HEK293 (cell line): ENCODE measurements around the gene COPB1.

Experiments
- BCL11B ChIP-seq: fragments of 450-650 bp; formaldehyde crosslinking; IDR thresholded peaks from 2 replicates; pipeline ENCODE4 v1.5.1; 2016; ENCODE audit warnings: low read depth, missing biosample characterization, missing genetic modification characterization
- GLIS2 ChIP-seq: fragments of 450-650 bp; formaldehyde crosslinking; IDR thresholded peaks from 2 replicates; pipeline ENCODE4 v1.5.1; 2016; ENCODE audit warnings: missing biosample characterization, missing genetic modification characterization
- KLF16 ChIP-seq: fragments of 450-650 bp; formaldehyde crosslinking; IDR thresholded peaks from 2 replicates; pipeline ENCODE4 v1.5.1; 2017; ENCODE audit warnings: missing biosample characterization, missing genetic modification characterization
- MZF1 ChIP-seq: fragments of 450-650 bp; formaldehyde crosslinking; IDR thresholded peaks from 2 replicates; pipeline ENCODE4 v1.5.1; 2017; ENCODE audit warnings: missing biosample characterization, missing genetic modification characterization, borderline replicate concordance
- PRDM1 ChIP-seq: fragments of 450-650 bp; formaldehyde crosslinking; IDR thresholded peaks from 2 replicates; pipeline ENCODE4; 2016; ENCODE audit warnings: missing biosample characterization, missing genetic modification characterization
- ZBTB10 ChIP-seq: fragments of 450-650 bp; formaldehyde crosslinking; IDR thresholded peaks from 2 replicates; pipeline ENCODE4 v1.5.1; 2016; ENCODE audit warnings: missing biosample characterization, missing genetic modification characterization
- ZFP37 ChIP-seq: fragments of 450-650 bp; formaldehyde crosslinking; IDR thresholded peaks from 2 replicates; pipeline ENCODE4 v1.5.1; 2016; ENCODE audit warnings: missing biosample characterization, missing genetic modification characterization
- ZFP69B ChIP-seq: fragments of 450-650 bp; formaldehyde crosslinking; IDR thresholded peaks from 2 replicates; pipeline ENCODE4 v1.5.1; 2016; ENCODE audit warnings: missing biosample characterization, missing genetic modification characterization
- ZNF10 ChIP-seq: fragments of 450-650 bp; formaldehyde crosslinking; IDR thresholded peaks from 2 replicates; pipeline ENCODE4 v1.5.1; 2017; ENCODE audit warnings: missing biosample characterization, missing genetic modification characterization
- ZNF157 ChIP-seq: fragments of 450-650 bp; formaldehyde crosslinking; IDR thresholded peaks from 2 replicates; pipeline ENCODE4 v1.5.1; 2016; ENCODE audit warnings: missing biosample characterization, missing genetic modification characterization
- ZNF184 ChIP-seq: fragments of 450-650 bp; IDR thresholded peaks from 2 replicates; pipeline ENCODE4 v1.5.1; 2018; ENCODE audit warnings: missing biosample characterization, mild to moderate bottlenecking, missing genetic modification characterization
- ZNF24 ChIP-seq: fragments of 450-650 bp; formaldehyde crosslinking; IDR thresholded peaks from 2 replicates; pipeline ENCODE4 v1.5.1; 2016; ENCODE audit warnings: missing biosample characterization, missing genetic modification characterization
- ZNF529 ChIP-seq: fragments of 450-650 bp; formaldehyde crosslinking; IDR thresholded peaks from 2 replicates; pipeline ENCODE4 v1.5.1; 2017; ENCODE audit warnings: missing genetic modification characterization, missing biosample characterization; ENCODE audit not compliant: insufficient replicate concordance
- ZNF544 ChIP-seq: fragments of 450-650 bp; formaldehyde crosslinking; IDR thresholded peaks from 2 replicates; pipeline ENCODE4 v1.5.0; 2017; ENCODE audit warnings: missing biosample characterization, missing genetic modification characterization
- ZNF585B ChIP-seq: fragments of 450-650 bp; formaldehyde crosslinking; IDR thresholded peaks from 2 replicates; pipeline ENCODE4 v1.5.1; 2016; ENCODE audit warnings: missing biosample characterization, missing genetic modification characterization
- ZNF600 ChIP-seq: fragments of 450-650 bp; formaldehyde crosslinking; IDR thresholded peaks from 2 replicates; pipeline ENCODE4 v1.5.1; 2016; ENCODE audit warnings: missing biosample characterization, missing genetic modification characterization
- ZNF610 ChIP-seq: fragments of 450-650 bp; formaldehyde crosslinking; IDR thresholded peaks from 2 replicates; pipeline ENCODE4 v1.5.1; 2016; ENCODE audit warnings: missing biosample characterization, missing genetic modification characterization, borderline replicate concordance
- ZNF654 ChIP-seq: fragments of 450-650 bp; formaldehyde crosslinking; IDR thresholded peaks from 2 replicates; pipeline ENCODE4 v1.5.1; 2016; ENCODE audit warnings: low read depth, missing biosample characterization, missing genetic modification characterization
- ZNF658 ChIP-seq: fragments of 450-650 bp; formaldehyde crosslinking; IDR thresholded peaks from 2 replicates; pipeline ENCODE4; 2016; ENCODE audit warnings: missing biosample characterization, missing genetic modification characterization
- ZNF692 ChIP-seq: fragments of 450-650 bp; formaldehyde crosslinking; IDR thresholded peaks from 2 replicates; pipeline ENCODE4 v1.5.1; 2016; ENCODE audit warnings: missing biosample characterization, missing genetic modification characterization
- ZNF792 ChIP-seq: fragments of 450-650 bp; formaldehyde crosslinking; IDR thresholded peaks from 2 replicates; pipeline ENCODE4 v1.5.1; 2016; ENCODE audit warnings: missing biosample characterization, missing genetic modification characterization
- TF ChIP-seq, protein P1 (sequence below): fragments of 450-650 bp; formaldehyde crosslinking; IDR thresholded peaks from 2 replicates; pipeline ENCODE4 v1.5.1; 2017; ENCODE audit warnings: missing biosample characterization, missing genetic modification characterization
- TF ChIP-seq, protein P2 (sequence below): fragments of 450-650 bp; formaldehyde crosslinking; conservative IDR thresholded peaks from 2 replicates; pipeline ENCODE4 v1.5.1; 2016; ENCODE audit warnings: low read depth, missing biosample characterization, missing genetic modification characterization
- TF ChIP-seq, protein P3 (sequence below): fragments of 450-650 bp; IDR thresholded peaks from 2 replicates; pipeline ENCODE4 v1.5.1; 2018; ENCODE audit warnings: missing biosample characterization, mild to moderate bottlenecking, missing genetic modification characterization

COPB1 gene

DNA sequence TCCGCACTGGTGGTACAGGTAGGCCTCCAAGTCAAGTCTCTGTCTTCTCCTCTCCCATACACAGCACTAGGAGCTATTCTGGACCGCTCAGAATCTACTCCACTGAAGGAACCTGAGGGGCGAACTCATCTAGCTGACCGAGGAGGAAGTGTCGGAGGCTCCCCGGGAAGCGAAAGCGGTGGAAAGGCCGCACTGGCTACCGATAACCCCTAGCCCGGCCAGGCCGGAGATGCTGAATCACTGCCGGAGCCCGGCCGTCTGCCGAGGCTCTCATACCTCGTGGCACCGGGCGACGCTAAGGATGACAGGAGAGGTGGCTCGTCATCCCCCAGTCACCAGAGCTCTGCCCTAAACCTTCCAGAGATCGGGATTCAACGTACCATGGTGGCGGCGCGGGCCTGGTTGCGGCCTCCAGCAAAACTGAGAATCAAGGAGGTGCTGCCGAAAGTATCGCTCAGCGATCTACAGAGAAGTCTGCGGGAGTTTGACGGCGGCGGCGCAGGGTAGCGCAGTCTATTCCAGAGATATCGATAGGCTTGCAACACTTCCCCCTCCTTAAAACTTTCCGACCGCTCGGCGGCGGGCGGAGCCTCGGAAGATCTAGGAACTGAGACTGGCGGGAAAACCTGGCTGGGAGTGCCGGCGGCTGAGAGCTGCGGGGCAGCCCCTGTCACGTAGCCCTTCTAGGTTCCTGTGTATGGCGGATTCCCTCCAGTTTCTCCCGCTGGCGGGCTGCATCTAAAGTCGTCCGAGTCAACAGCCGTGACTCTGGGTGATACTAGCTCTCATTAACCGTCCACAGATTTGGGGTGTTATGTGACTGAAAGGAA, 20.5 kb upstream of the COPB1 start, which contains the start of gene PSMA1 (continued):
- TF ChIP-seq ZBTB10 (tag by site-specific recombination) (no peak), ZNF10 (no peak), ZNF654 (tag by site-specific recombination) (no peak), ZNF600 (tag by site-specific recombination) (peak; percentile 57; the same call in 1 of the 2 replicates), BCL11B (tag by site-specific recombination) (no peak), ZNF157 (tag by site-specific recombination) (no peak), ZNF529 (tag by site-specific recombination) (no peak), ZNF692 (tag by site-specific recombination) (peak; percentile 16), ZNF184 (tag by site-specific recombination) (no peak), ZFP69B (tag by site-specific recombination) (peak; percentile 22; the same call in 1 of the 2 replicates), ZNF658 (no peak), PRDM1 (tag by site-specific recombination) (no peak), KLF16 (tag by site-specific recombination) (no peak), ZNF610 (tag by site-specific recombination) (0 out of 2 replicates have a peak, but pooled peaks have one; percentile 53), ZNF24 (tag by site-specific recombination) (no peak), ZNF792 (tag by site-specific recombination) (no peak), ZNF544 (tag by site-specific recombination) (no peak), MZF1 (no peak), ZNF585B (tag by site-specific recombination) (no peak), GLIS2 (tag by site-specific recombination) (peak; percentile 15; the same call in 1 of the 2 replicates), ZFP37 (tag by site-specific recombination) (peak; percentile 58; the same call in 1 of the 2 replicates)
- TF ChIP-seq, protein P1, sequence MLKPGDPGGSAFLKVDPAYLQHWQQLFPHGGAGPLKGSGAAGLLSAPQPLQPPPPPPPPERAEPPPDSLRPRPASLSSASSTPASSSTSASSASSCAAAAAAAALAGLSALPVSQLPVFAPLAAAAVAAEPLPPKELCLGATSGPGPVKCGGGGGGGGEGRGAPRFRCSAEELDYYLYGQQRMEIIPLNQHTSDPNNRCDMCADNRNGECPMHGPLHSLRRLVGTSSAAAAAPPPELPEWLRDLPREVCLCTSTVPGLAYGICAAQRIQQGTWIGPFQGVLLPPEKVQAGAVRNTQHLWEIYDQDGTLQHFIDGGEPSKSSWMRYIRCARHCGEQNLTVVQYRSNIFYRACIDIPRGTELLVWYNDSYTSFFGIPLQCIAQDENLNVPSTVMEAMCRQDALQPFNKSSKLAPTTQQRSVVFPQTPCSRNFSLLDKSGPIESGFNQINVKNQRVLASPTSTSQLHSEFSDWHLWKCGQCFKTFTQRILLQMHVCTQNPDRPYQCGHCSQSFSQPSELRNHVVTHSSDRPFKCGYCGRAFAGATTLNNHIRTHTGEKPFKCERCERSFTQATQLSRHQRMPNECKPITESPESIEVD (tag by site-specific recombination): no peak
- TF ChIP-seq, protein P2, sequence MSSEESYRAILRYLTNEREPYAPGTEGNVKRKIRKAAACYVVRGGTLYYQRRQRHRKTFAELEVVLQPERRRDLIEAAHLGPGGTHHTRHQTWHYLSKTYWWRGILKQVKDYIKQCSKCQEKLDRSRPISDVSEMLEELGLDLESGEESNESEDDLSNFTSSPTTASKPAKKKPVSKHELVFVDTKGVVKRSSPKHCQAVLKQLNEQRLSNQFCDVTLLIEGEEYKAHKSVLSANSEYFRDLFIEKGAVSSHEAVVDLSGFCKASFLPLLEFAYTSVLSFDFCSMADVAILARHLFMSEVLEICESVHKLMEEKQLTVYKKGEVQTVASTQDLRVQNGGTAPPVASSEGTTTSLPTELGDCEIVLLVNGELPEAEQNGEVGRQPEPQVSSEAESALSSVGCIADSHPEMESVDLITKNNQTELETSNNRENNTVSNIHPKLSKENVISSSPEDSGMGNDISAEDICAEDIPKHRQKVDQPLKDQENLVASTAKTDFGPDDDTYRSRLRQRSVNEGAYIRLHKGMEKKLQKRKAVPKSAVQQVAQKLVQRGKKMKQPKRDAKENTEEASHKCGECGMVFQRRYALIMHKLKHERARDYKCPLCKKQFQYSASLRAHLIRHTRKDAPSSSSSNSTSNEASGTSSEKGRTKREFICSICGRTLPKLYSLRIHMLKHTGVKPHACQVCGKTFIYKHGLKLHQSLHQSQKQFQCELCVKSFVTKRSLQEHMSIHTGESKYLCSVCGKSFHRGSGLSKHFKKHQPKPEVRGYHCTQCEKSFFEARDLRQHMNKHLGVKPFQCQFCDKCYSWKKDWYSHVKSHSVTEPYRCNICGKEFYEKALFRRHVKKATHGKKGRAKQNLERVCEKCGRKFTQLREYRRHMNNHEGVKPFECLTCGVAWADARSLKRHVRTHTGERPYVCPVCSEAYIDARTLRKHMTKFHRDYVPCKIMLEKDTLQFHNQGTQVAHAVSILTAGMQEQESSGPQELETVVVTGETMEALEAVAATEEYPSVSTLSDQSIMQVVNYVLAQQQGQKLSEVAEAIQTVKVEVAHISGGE (tag by site-specific recombination): peak; percentile 77
- TF ChIP-seq, protein P3, sequence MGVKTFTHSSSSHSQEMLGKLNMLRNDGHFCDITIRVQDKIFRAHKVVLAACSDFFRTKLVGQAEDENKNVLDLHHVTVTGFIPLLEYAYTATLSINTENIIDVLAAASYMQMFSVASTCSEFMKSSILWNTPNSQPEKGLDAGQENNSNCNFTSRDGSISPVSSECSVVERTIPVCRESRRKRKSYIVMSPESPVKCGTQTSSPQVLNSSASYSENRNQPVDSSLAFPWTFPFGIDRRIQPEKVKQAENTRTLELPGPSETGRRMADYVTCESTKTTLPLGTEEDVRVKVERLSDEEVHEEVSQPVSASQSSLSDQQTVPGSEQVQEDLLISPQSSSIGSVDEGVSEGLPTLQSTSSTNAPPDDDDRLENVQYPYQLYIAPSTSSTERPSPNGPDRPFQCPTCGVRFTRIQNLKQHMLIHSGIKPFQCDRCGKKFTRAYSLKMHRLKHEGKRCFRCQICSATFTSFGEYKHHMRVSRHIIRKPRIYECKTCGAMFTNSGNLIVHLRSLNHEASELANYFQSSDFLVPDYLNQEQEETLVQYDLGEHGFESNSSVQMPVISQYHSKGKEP (tag by site-specific recombination): peak; percentile 54
